OCI-LY1 (cell line): Measurements from ENCODE around the gene RALB.

Source experiments
- CTCF ChIP-seq: fragments of 200-600 bp; sonication (generic), shearing (Covaris generic); IDR thresholded peaks from 2 replicates; pipeline ENCODE4 v1.5.1; 2017; ENCODE audit warnings: mild to moderate bottlenecking, antibody characterized with exemption, low read length, moderate library complexity, mixed read lengths
- EZH2 ChIP-seq: fragments of 200-600 bp; sonication (generic), shearing (Covaris generic); IDR thresholded peaks from 2 replicates; pipeline ENCODE4 v1.8.0; 2017; ENCODE audit warnings: borderline replicate concordance, mixed run types, mild to moderate bottlenecking, antibody characterized with exemption, low read length, moderate library complexity, mixed read lengths

DNA sequence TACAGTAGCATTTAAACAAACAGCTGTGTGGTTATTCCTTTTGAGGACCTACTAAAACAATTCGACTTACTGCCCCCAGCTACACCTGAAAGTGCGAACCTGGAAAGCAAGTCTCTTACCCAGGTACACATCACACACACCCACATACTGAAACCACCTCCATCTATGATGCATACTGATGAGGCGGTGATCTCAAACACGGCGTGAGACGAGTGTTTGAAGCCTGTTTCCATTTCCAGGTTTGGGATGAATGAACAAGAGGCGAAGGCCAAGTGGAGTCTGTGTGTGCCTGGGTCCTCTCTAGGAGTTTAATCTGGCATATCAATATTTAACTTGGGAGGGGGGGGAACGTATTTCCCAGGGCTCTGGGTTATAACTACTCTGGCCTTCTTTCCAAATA is 31.0 kb upstream of the RALB start:
- no peak for TF ChIP-seq CTCF
- no peak for TF ChIP-seq EZH2
